LoVo (cell line): ENCODE data around the gene ZNF219.
"Not testable (repeated sequence)": the region's sequence is repeated elsewhere in the genome, so short reads cannot be mapped to it uniquely, and the experiment has no call there.

Experiments used
- DNase-seq: peaks from one replicate; pipeline ENCODE4 v3.0.0-alpha.2; 2016; ENCODE audit warnings: low spot score

Gene ZNF219

GRCh38 chr14:21041676-21042433, 56.6 kb downstream of the ZNF219 start, which contains the start of gene RNASE7:
Gene RNASE7 (plus strand): TSS chr14:21042362. CDS start chr14:21042993, 631 bp downstream.
- DNase-seq: no peak

- DNase-seq: not testable (repeated sequence)
Measured at GRCh38 chr14:21040941-21041340, 57.5 kb downstream of the ZNF219 start.

GRCh38 chr14:21040370-21040925, 58.0 kb downstream of the ZNF219 start:
- no peak for DNase-seq
